ENCODE measurements around the gene GGN. TPM values are rescaled to one million over a fixed set of nuclear protein-coding genes. Genes with fewer than 3 reads are reported as not detected.

GGN gene
- total and polyA plus RNA-seq, 5 donors: 0.09 to 1.3 (median 0.37) TPM

GRCh38 chr19:38385804-38386257 lies 2.0 kb downstream of the GGN start:
- no peak for ATAC-seq
- intact Hi-C loops (cut with DNase I): no loop called here
- Histone ChIP-seq H3K4me3 (ENCODE audit: low read length) (no peak overlapping the region), H3K27ac (ENCODE audit: low read length) (no peak overlapping the region), H3K27me3 (ENCODE audit: control insufficient read depth, insufficient read depth) (no peaks in the 10 kb centered on the region), H3K9me3 (ENCODE audit: control insufficient read depth, low read length) (no peaks in the 10 kb centered on the region), H3K4me1 (ENCODE audit: control insufficient read depth, insufficient read depth, low read length) (peaks cover 11% of the 10 kb centered on the region)
- DNase-seq: peak in 2 of 3 donors; percentile 53 to 62
- WGBS: 63% methylated on average over 40 of the region's 40 CpGs

DNA sequence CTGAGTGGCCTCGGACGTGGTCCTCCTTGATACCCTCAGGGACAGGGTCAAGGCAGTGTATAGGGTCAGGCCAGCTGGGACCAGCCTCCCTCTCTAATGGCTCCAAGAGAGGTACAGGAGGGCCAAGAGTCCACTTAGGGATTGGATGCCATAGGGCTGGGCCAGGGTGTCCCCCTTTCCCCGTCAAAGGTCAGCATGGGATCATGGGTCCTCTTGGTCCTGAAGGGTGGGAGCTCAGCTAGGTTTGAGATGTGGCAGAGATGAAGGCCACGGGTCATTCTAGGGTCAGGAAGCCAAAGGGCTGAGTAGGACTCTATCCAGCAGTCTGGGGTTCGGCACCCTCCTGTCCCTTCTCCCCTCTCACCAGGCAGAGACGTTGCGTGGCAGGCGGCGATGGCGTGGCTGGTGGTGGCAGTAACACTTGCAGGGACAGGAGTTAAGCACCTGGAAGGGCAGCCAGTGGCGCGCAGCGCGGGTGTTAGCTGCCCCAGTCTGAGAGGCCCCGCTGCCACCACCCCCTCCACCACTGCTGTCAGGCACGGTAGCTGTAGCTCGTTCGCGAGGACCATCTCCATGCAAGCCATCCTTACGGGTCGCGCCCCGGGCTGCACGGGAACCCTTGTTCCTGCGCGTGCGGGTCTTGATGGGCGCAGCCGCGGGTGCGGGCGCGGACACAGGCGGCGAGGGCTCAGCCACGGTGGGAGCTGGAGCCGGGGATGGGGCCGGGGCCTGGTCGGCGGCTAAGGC lies 2.6 kb downstream of the GGN start:
- WGBS: 76% methylated on average over 40 of the region's 40 CpGs
- DNase-seq: peak in 1 of 3 donors; percentile 51
- H3K4me1 ChIP-seq (ENCODE audit: control insufficient read depth, insufficient read depth, low read length): peaks cover 11% of the 10 kb centered on the region
- intact Hi-C loops (cut with DNase I): no loop called here
- no peak overlapping the region for H3K4me3 ChIP-seq (ENCODE audit: low read length)
- H3K9me3 ChIP-seq (ENCODE audit: control insufficient read depth, low read length): no peaks in the 10 kb centered on the region
- H3K27me3 ChIP-seq (ENCODE audit: control insufficient read depth, insufficient read depth): no peaks in the 10 kb centered on the region
- no peak overlapping the region for H3K27ac ChIP-seq (ENCODE audit: low read length)
- no peak for ATAC-seq

DNA sequence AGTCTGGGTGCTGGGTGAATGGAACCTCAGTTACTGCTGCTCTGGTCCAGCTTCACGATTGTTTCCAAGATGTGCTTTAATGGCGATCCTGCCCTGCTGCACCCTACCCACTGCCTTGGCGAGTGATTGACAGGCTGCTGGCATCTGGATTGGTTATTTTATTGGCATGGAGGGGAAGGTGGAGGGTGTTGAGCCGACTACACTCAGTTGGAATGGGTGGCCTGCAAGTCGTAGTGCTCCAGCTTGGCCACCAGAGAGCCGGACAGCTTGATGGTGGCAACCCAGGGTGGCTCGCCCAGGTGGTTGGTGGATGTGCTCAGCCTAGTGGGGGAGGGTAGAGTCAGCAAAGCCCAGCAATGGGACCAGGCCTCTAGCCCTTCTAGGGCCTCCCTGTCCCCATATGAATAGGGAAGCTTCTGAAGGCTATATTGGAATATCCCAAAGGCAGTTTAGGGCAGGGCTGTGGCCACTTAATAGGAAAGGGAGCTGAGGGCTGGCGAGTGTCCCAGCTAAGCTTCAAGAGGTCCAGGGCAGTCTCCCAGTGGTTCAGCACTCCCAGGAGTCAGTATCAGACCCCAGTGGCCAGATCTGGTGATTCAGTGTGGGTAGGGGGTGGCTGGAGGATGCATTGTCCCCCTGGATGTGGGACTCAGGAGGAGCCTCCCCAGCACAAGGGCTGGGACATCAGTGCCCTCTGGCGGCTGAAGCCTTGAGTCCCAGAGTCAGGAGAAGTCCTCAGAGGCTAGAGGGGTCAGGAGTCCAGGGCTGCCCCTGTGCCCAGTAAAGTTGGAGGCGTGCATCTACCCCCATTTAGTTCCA lies 3.4 kb downstream of the GGN start:
- DNase-seq: peak in 1 of 3 donors; percentile 19
- H3K4me1 ChIP-seq (ENCODE audit: control insufficient read depth, insufficient read depth, low read length): peaks cover 11% of the 10 kb centered on the region
- no peak overlapping the region for H3K27ac ChIP-seq (ENCODE audit: low read length)
- no peaks in the 10 kb centered on the region for H3K9me3 ChIP-seq (ENCODE audit: control insufficient read depth, low read length)
- intact Hi-C loops (cut with DNase I): no loop called here
- no peaks in the 10 kb centered on the region for H3K27me3 ChIP-seq (ENCODE audit: control insufficient read depth, insufficient read depth)
- 85% methylated on average over 10 of the region's 10 CpGs for WGBS
- no peak for ATAC-seq
- no peak overlapping the region for H3K4me3 ChIP-seq (ENCODE audit: low read length)

DNA sequence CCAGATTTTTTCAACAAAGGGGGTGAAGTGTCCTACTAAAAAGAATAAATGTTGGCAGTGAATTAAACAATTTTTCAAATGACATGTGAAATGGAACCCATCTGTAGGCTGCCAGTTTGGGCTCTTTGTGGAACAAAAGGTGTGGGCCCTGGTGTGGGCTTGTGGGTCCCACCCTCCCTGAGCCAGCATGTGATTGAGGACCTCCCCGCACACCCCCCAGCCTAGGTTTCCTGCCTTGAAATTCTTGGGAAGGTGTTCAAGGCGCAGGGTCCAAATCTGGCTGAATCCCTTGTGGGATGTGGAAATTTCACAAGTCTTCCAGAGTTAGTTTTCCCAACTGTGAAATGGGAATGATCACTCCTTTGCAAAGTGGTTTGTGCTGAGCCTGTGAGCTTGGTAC lies 4.1 kb downstream of the GGN start:
- H3K27ac ChIP-seq (ENCODE audit: low read length): no peak overlapping the region
- no peak overlapping the region for H3K4me3 ChIP-seq (ENCODE audit: low read length)
- 99% methylated on average over 2 of the region's 2 CpGs for WGBS
- H3K27me3 ChIP-seq (ENCODE audit: control insufficient read depth, insufficient read depth): no peaks in the 10 kb centered on the region
- intact Hi-C loops (cut with DNase I): no loop called here
- no peaks in the 10 kb centered on the region for H3K9me3 ChIP-seq (ENCODE audit: control insufficient read depth, low read length)
- peak in 1 of 3 donors; percentile 16 for DNase-seq
- H3K4me1 ChIP-seq (ENCODE audit: control insufficient read depth, insufficient read depth, low read length): peaks cover 7% of the 10 kb centered on the region
- ATAC-seq: no peak

GRCh38 chr19:38383184-38383583 lies 4.7 kb downstream of the GGN start:
- intact Hi-C loops (cut with DNase I): no loop called here
- no peaks in the 10 kb centered on the region for H3K27me3 ChIP-seq (ENCODE audit: control insufficient read depth, insufficient read depth)
- ATAC-seq (no peak), DNase-seq (peak in 1 of 3 donors; percentile 18)
- no peak overlapping the region for H3K27ac ChIP-seq (ENCODE audit: low read length)
- 88% methylated on average over 10 of the region's 10 CpGs for WGBS
- no peak overlapping the region for H3K4me3 ChIP-seq (ENCODE audit: low read length)
- H3K4me1 ChIP-seq (ENCODE audit: control insufficient read depth, insufficient read depth, low read length): peaks cover 7% of the 10 kb centered on the region
- H3K9me3 ChIP-seq (ENCODE audit: control insufficient read depth, low read length): no peaks in the 10 kb centered on the region

- Histone ChIP-seq H3K27me3 (ENCODE audit: control insufficient read depth, insufficient read depth) (no peaks in the 10 kb centered on the region), H3K4me1 (ENCODE audit: control insufficient read depth, insufficient read depth, low read length) (peaks cover 2% of the 10 kb centered on the region), H3K4me3 (ENCODE audit: low read length) (no peak overlapping the region), H3K27ac (ENCODE audit: low read length) (no peak overlapping the region), H3K9me3 (ENCODE audit: control insufficient read depth, low read length) (no peaks in the 10 kb centered on the region)
- WGBS: 86% methylated on average over 9 of the region's 9 CpGs
- DNase-seq (peak in 1 of 3 donors; percentile 19), ATAC-seq (no peak)
- intact Hi-C loops (cut with DNase I): no loop called here
Measured at GRCh38 chr19:38381138-38381537, 6.7 kb downstream of the GGN start.

DNA sequence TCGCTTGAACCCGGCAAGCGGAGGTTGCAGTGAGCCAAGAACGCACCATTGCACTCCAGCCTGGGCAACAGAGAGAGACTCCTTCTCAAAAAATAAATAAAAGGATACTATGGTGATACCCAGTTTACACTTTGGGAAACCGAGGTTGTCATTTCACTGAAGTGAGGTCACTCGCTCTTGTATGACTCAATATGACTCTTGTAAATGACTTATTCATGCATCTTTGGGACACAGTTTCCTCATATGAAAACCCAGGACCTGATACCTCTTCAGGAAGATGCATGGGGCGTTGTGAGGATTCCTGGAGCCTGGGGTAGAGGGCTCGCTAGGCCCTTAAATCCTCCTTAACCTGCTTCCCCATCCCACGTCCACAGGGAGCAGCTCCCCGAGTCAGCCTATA lies 9.0 kb downstream of the GGN start:
- no peaks in the 10 kb centered on the region for H3K9me3 ChIP-seq (ENCODE audit: control insufficient read depth, low read length)
- intact Hi-C loops (cut with DNase I): no loop called here
- H3K4me1 ChIP-seq (ENCODE audit: control insufficient read depth, insufficient read depth, low read length): peaks cover 5% of the 10 kb centered on the region
- H3K27ac ChIP-seq (ENCODE audit: low read length): no peak overlapping the region
- ATAC-seq (no peak), DNase-seq (peak in 1 of 3 donors; percentile 7)
- no peak overlapping the region for H3K4me3 ChIP-seq (ENCODE audit: low read length)
- WGBS: 95% methylated on average over 10 of the region's 10 CpGs
- H3K27me3 ChIP-seq (ENCODE audit: control insufficient read depth, insufficient read depth): no peaks in the 10 kb centered on the region

- WGBS: 98% methylated on average over 4 of the region's 4 CpGs
Measured at GRCh38 chr19:38377052-38377451, 10.8 kb downstream of the GGN start.

GRCh38 chr19:38376576-38376975 lies 11.3 kb downstream of the GGN start:
- DNase-seq (no peak), ATAC-seq (no peak)
- no peaks in the 10 kb centered on the region for H3K9me3 ChIP-seq (ENCODE audit: control insufficient read depth, low read length)
- no peaks in the 10 kb centered on the region for H3K27me3 ChIP-seq (ENCODE audit: control insufficient read depth, insufficient read depth)
- H3K4me3 ChIP-seq (ENCODE audit: low read length): no peak overlapping the region
- intact Hi-C loops (cut with DNase I): no loop called here
- 71% methylated on average over 3 of the region's 3 CpGs for WGBS
- peaks cover 5% of the 10 kb centered on the region for H3K4me1 ChIP-seq (ENCODE audit: control insufficient read depth, insufficient read depth, low read length)
- peak overlapping the region; percentile 31 for H3K27ac ChIP-seq (ENCODE audit: low read length)

More at GRCh38 chr19:38377052-38377451, 10.8 kb downstream of the GGN start:
- intact Hi-C loops (cut with DNase I): no loop called here
- Histone ChIP-seq H3K4me3 (ENCODE audit: low read length) (no peak overlapping the region), H3K9me3 (ENCODE audit: control insufficient read depth, low read length) (no peaks in the 10 kb centered on the region), H3K27ac (ENCODE audit: low read length) (no peak overlapping the region), H3K27me3 (ENCODE audit: control insufficient read depth, insufficient read depth) (no peaks in the 10 kb centered on the region), H3K4me1 (ENCODE audit: control insufficient read depth, insufficient read depth, low read length) (peaks cover 5% of the 10 kb centered on the region)
- ATAC-seq: no peak
- no peak for DNase-seq

- 58% methylated on average over 5 of the region's 5 CpGs for WGBS
Measured at GRCh38 chr19:38375748-38376147, 12.1 kb downstream of the GGN start.

DNA sequence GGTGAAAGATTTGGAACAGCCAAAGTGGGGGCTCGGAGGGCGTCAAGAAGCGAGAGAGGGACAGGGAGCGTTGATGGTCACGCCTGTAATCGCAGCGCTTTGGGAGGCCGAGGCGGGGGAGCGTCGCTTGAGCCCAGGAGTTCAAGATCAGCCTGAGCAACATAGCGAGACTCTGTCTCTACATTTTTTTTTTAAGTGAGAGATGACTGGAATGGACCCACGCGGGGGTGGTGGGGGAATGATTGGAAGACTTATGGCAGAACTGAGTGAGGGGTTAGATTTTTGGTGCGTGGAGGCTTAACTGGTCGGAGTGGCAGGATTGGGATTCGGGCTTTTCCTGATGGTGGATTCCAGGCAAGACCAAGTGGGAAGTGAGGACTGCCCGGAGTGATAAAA lies 12.7 kb downstream of the GGN start:
- H3K4me3 ChIP-seq (ENCODE audit: low read length): peak overlapping the region; percentile 85
- peaks cover 5% of the 10 kb centered on the region for H3K4me1 ChIP-seq (ENCODE audit: control insufficient read depth, insufficient read depth, low read length)
- intact Hi-C loops (cut with DNase I): no loop called here
- under 1% methylated on average over 18 of the region's 18 CpGs for WGBS
- ATAC-seq: no peak
- no peaks in the 10 kb centered on the region for H3K9me3 ChIP-seq (ENCODE audit: control insufficient read depth, low read length)
- H3K27me3 ChIP-seq (ENCODE audit: control insufficient read depth, insufficient read depth): no peaks in the 10 kb centered on the region
- peak overlapping the region; percentile 95 for H3K27ac ChIP-seq (ENCODE audit: low read length)
- DNase-seq: no peak

More at GRCh38 chr19:38375748-38376147, 12.1 kb downstream of the GGN start:
- intact Hi-C loops (cut with DNase I): no loop called here
- ATAC-seq (peak in 1 of 2 donors; percentile 3), DNase-seq (peak in 1 of 3 donors; percentile 67)
- Histone ChIP-seq H3K4me3 (ENCODE audit: low read length) (peak overlapping the region; percentile 85), H3K4me1 (ENCODE audit: control insufficient read depth, insufficient read depth, low read length) (peaks cover 5% of the 10 kb centered on the region), H3K9me3 (ENCODE audit: control insufficient read depth, low read length) (no peaks in the 10 kb centered on the region), H3K27me3 (ENCODE audit: control insufficient read depth, insufficient read depth) (no peaks in the 10 kb centered on the region), H3K27ac (ENCODE audit: low read length) (peak overlapping the region; percentile 95)
